Endothelial cell of umbilical vein (primary cell): ENCODE data around the gene ZNF182. TPM values are rescaled to one million over a fixed set of nuclear protein-coding genes. Genes with fewer than 3 reads are reported as not detected.

Experiments used
- BruUV-seq: library from RNA; stranded (reverse); fragments of 400-500 nt; replicated peaks from 2 replicates; lab custom pipeline; 2021; lab: Mats Ljungman, UMichigan
- CTCF ChIA-PET: fragments of 300-600, 350-600 bp; sonication (Branson Sonifier 250); formaldehyde crosslinking; loops from one replicate; lab custom pipeline; 2021; ENCODE audit warnings: antibody characterized with exemption, inconsistent platforms; lab: Charles Lee
- POLR2A ChIA-PET: fragments of 300-600, 350-600 bp; sonication (Branson Sonifier 250); formaldehyde crosslinking; loops from one replicate; lab custom pipeline; 2021; ENCODE audit warnings: antibody characterized with exemption, inconsistent platforms; lab: Charles Lee
- DNase-seq: peaks from one replicate; pipeline ENCODE4 v3.0.0-alpha.2; 2011; ENCODE audit warnings: low read depth, low spot score
- FAIRE-seq: peaks from 2 replicates; lab custom pipeline; 2011; peaks lifted over from hg19 to GRCh38; lab: Jason Lieb, UNC
- H2AFZ ChIP-seq: 2 replicates; pipeline ENCODE4 v1.6.0; 2012; ENCODE audit warnings: low read depth, low read length, control low read depth, inconsistent platforms
- H3K27ac ChIP-seq: 2 replicates; pipeline ENCODE4 v1.5.1; 2011; ENCODE audit warnings: low read depth, mild to moderate bottlenecking, control low read depth, low read length, moderate library complexity; ENCODE audit not compliant: insufficient read depth
- H3K27me3 ChIP-seq, 2 experiments: 2 replicates each; pipeline versions ENCODE4 v1.6.0 to v1.6.1; 2011; ENCODE audit warnings: low read length in 2 of 2, mixed read lengths in 1 of 2; ENCODE audit not compliant: control insufficient read depth in 2 of 2, insufficient read depth in 2 of 2
- H3K36me3 ChIP-seq, 2 experiments: 2 replicates in 1 of 2; 3 replicates in 1 of 2; pipeline ENCODE4 v1.5.1; 2011; ENCODE audit warnings: low read length in 2 of 2, mild to moderate bottlenecking in 1 of 2, moderate library complexity in 1 of 2; ENCODE audit not compliant: control insufficient read depth in 2 of 2, insufficient read depth in 2 of 2; ENCODE audit errors: extremely low read depth in 1 of 2
- H3K4me1 ChIP-seq: 3 replicates; pipeline ENCODE4 v1.5.1; 2011; ENCODE audit warnings: mild to moderate bottlenecking, low read length; ENCODE audit not compliant: control insufficient read depth, insufficient read depth; ENCODE audit errors: extremely low read depth
- H3K4me2 ChIP-seq: 2 replicates; pipeline ENCODE4 v1.6.1; 2011; ENCODE audit warnings: low read length, control low read depth, mixed read lengths; ENCODE audit not compliant: insufficient read depth
- H3K4me3 ChIP-seq, 3 experiments: fragments of 200-600 bp in 1 of 3; sonication (generic), shearing (Covaris generic) in 1 of 3; replicated peaks in 1 of 3; 2 replicates each; pipeline ENCODE4 v1.5.1; 2011 to 2016; ENCODE audit warnings: control low read depth in 3 of 3, low read length in 3 of 3, mild to moderate bottlenecking in 2 of 3, inconsistent platforms in 1 of 3, low read depth in 1 of 3, moderate library complexity in 1 of 3; ENCODE audit not compliant: insufficient read depth in 1 of 3
- H3K79me2 ChIP-seq: 2 replicates; pipeline ENCODE4 v1.6.0; 2012; ENCODE audit warnings: low read length, inconsistent platforms; ENCODE audit not compliant: control insufficient read depth, insufficient read depth
- H3K9ac ChIP-seq: replicated peaks from 2 replicates; pipeline ENCODE3; 2011; ENCODE audit warnings: low read length, control low read depth; ENCODE audit not compliant: insufficient read depth; ENCODE audit errors: extremely low read depth
- H3K9me1 ChIP-seq: replicated peaks from 3 replicates; pipeline ENCODE4 v1.6.0; 2011; ENCODE audit warnings: mild to moderate bottlenecking, low read length; ENCODE audit not compliant: control insufficient read depth, insufficient read depth; ENCODE audit errors: extremely low read depth
- H3K9me3 ChIP-seq: replicated peaks from 2 replicates; pipeline ENCODE4 v1.5.1; 2012; ENCODE audit warnings: low read length, inconsistent platforms; ENCODE audit not compliant: control insufficient read depth, insufficient read depth
- H4K20me1 ChIP-seq: replicated peaks from 2 replicates; pipeline ENCODE3; 2011; ENCODE audit warnings: mild to moderate bottlenecking, low read length; ENCODE audit not compliant: control insufficient read depth, insufficient read depth; ENCODE audit errors: extremely low read depth
- EZH2 ChIP-seq: IDR thresholded peaks from 2 replicates; pipeline ENCODE4 v1.6.1; 2012; ENCODE audit warnings: borderline replicate concordance, low read depth, mild to moderate bottlenecking, moderate library complexity, low read length, inconsistent platforms; ENCODE audit not compliant: severe bottlenecking
- FOS ChIP-seq: IDR thresholded peaks from 2 replicates; pipeline ENCODE4 v1.6.1; 2011; ENCODE audit warnings: mild to moderate bottlenecking, low read length, moderate library complexity, borderline replicate concordance; ENCODE audit not compliant: insufficient read depth
- GATA2 ChIP-seq: IDR thresholded peaks from 2 replicates; pipeline ENCODE4 v1.7.0; 2011; ENCODE audit warnings: low read depth, mild to moderate bottlenecking, moderate library complexity, mixed read lengths, low read length; ENCODE audit not compliant: insufficient read length, insufficient read depth
- JUN ChIP-seq: IDR thresholded peaks from 2 replicates; pipeline ENCODE4 v1.6.1; 2011; ENCODE audit warnings: borderline replicate concordance, low read depth; ENCODE audit not compliant: insufficient read length, insufficient read depth
- MYC ChIP-seq: IDR thresholded peaks from one replicate; pipeline ENCODE4 v1.6.1; 2011; ENCODE audit warnings: mild to moderate bottlenecking, low read depth, low read length
- POLR2A ChIP-seq: IDR thresholded peaks from 2 replicates; pipeline ENCODE4 v1.6.1; 2012; ENCODE audit warnings: low read depth, mild to moderate bottlenecking, control low read depth, low read length
- POLR2AphosphoS5 ChIP-seq: IDR thresholded peaks from 2 replicates; pipeline ENCODE4 v1.6.1; 2012; ENCODE audit warnings: low read depth, mild to moderate bottlenecking, control low read depth, low read length, moderate library complexity; ENCODE audit not compliant: insufficient read depth
- dilution Hi-C: fragments of 300-500 bp; cut with MboI; formaldehyde crosslinking; loops from one replicate; pipeline ENCODE4 v1.15.0; 2019; ENCODE audit warnings: low sequenced_read_pairs; ENCODE audit not compliant: extremely low pct_ligation_motif_present
- intact Hi-C: fragments of 100-400 bp; cut with micrococcal nuclease; formaldehyde crosslinking; loops from one replicate; pipeline ENCODE4 v1.10.0; 2022
- polyA plus RNA-seq, 4 experiments: library from polyadenylated mRNA; depleted of rRNA in 3 of 4; stranded (reverse) in 3 of 4; unstranded in 1 of 4; fragments of >200 nt; gene quantifications; 2 replicates each; pipeline versions ENCODE4 v1.2.1 to v1.2.3, GENCODE V29; 2011 to 2012; ENCODE audit warnings: missing spikeins in 1 of 4
- total RNA-seq: library from RNA; stranded (reverse); gene quantifications from 2 replicates; pipeline ENCODE4 v1.2.3, GENCODE V29; 2021
- TF ChIP-seq, protein P1 (sequence below): IDR thresholded peaks from 2 replicates; pipeline ENCODE4 v1.6.1; 2011; ENCODE audit not compliant: insufficient read depth, insufficient read length
- TF ChIP-seq, protein P2 (sequence below), 2 donors: IDR thresholded peaks; 1 replicate in 1 of 2; 2 replicates in 1 of 2; pipeline ENCODE4 v1.5.1; 2011; ENCODE audit warnings: low read length in 2 of 2, mild to moderate bottlenecking in 2 of 2, moderate library complexity in 2 of 2, control low read depth in 1 of 2, inconsistent platforms in 1 of 2, low read depth in 1 of 2; ENCODE audit not compliant: insufficient read depth in 1 of 2; ENCODE audit errors: extremely low read depth in 1 of 2

The ZNF182 gene
- total and polyA plus RNA-seq, 2 donors (not counting 3 experiments of a cell fraction or from before 2014, with no cell fraction given): 0.90 to 3.9 TPM

DNA sequence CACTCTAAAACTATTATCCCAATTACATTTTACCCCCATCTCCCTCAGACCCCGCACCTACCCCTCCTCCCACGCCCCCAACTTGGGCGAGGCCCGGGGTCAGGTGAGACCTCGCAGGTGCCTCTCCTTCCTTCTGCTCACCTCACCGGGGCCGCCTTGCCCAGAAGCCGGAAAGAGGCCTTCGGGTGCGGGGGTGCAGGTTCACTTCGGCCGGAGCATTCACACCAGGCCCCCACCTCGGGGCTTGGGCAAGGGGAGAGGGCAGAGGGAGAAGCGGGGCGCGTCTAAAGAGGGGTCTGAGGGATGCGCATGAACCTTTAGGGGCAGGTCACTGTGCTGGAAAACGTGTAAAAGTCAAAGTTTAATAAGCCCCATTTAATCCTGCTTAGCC lies 427 bp downstream of the ZNF182 start:
- intact Hi-C loops: no loop called here
- no peaks in the 10 kb centered on the region for H3K9me1 ChIP-seq
- H3K27me3 ChIP-seq: no peaks in the 10 kb centered on the region
- H3K9ac ChIP-seq: peak overlapping the region; percentile 70
- TF ChIP-seq JUN: no peak
- TF ChIP-seq POLR2AphosphoS5: no peak
- no peak for TF ChIP-seq EZH2
- no peak for TF ChIP-seq FOS
- no peak for TF ChIP-seq GATA2
- no peak for TF ChIP-seq MYC
- TF ChIP-seq POLR2A: no peak
- TF ChIP-seq, protein P1, sequence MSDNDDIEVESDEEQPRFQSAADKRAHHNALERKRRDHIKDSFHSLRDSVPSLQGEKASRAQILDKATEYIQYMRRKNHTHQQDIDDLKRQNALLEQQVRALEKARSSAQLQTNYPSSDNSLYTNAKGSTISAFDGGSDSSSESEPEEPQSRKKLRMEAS: no peak
- H3K9me3 ChIP-seq: no peaks in the 10 kb centered on the region
- peak overlapping the region; percentile 43 for H3K27ac ChIP-seq
- H3K36me3 ChIP-seq: no peaks in the 10 kb centered on the region
- peak overlapping the region; percentile 57 for H3K4me2 ChIP-seq
- dilution Hi-C loops: no loop called here
- peak overlapping the region; percentile 41 to 85 (median 76) for H3K4me3 ChIP-seq
- H2AFZ ChIP-seq: peak overlapping the region; percentile 88
- H3K4me1 ChIP-seq: peaks cover 2% of the 10 kb centered on the region
- CTCF ChIA-PET: no interaction called here
- no peak for DNase-seq
- FAIRE-seq: no peak
- H3K79me2 ChIP-seq: no peaks in the 10 kb centered on the region
- POLR2A ChIA-PET: no interaction called here
- BruUV-seq: TSS peak; percentile 20
- no peaks in the 10 kb centered on the region for H4K20me1 ChIP-seq

DNA sequence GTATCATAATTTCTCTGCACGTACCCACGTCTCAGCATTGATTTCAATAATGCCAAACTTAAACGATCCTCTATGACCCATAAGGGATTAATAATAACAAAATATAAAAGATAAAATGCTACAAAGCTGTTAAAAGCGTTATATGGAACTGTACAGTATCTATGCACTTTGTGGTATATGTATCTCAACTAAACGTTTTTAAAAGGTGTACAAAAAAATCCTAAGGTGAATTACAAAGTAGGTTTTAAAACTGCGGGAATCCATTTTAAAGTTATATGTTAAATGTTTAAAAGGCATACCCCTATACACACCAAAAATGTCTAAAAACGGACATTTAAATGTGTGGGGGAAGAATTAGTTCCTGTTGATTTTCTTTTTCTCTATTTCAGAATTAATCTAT lies 860 bp downstream of the ZNF182 start:
- CTCF ChIA-PET: no interaction called here
- Histone ChIP-seq H3K27me3 (no peaks in the 10 kb centered on the region), H3K9me3 (no peaks in the 10 kb centered on the region), H3K9ac (peak overlapping the region; percentile 70), H3K27ac (no peak overlapping the region), H3K9me1 (no peaks in the 10 kb centered on the region), H3K79me2 (no peaks in the 10 kb centered on the region), H3K4me1 (peaks cover 2% of the 10 kb centered on the region), H3K4me3 (peak overlapping the region; percentile 41 to 85 (median 76)), H3K4me2 (peak overlapping the region; percentile 57), H2AFZ (no peak overlapping the region), H3K36me3 (no peaks in the 10 kb centered on the region), H4K20me1 (no peaks in the 10 kb centered on the region)
- FAIRE-seq: no peak
- dilution Hi-C loops: no loop called here
- DNase-seq: no peak
- TF ChIP-seq GATA2 (no peak), POLR2A (no peak), FOS (no peak), MYC (no peak), POLR2AphosphoS5 (no peak), EZH2 (no peak), JUN (no peak)
- TF ChIP-seq, protein P1: no peak
- TF ChIP-seq, protein P2, sequence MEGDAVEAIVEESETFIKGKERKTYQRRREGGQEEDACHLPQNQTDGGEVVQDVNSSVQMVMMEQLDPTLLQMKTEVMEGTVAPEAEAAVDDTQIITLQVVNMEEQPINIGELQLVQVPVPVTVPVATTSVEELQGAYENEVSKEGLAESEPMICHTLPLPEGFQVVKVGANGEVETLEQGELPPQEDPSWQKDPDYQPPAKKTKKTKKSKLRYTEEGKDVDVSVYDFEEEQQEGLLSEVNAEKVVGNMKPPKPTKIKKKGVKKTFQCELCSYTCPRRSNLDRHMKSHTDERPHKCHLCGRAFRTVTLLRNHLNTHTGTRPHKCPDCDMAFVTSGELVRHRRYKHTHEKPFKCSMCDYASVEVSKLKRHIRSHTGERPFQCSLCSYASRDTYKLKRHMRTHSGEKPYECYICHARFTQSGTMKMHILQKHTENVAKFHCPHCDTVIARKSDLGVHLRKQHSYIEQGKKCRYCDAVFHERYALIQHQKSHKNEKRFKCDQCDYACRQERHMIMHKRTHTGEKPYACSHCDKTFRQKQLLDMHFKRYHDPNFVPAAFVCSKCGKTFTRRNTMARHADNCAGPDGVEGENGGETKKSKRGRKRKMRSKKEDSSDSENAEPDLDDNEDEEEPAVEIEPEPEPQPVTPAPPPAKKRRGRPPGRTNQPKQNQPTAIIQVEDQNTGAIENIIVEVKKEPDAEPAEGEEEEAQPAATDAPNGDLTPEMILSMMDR (IDR thresholded peaks at IDR 0.05; ENCODE audit: extremely low read depth in 1 of 2, insufficient read depth in 1 of 2, low read depth in 1 of 2, low read length in 2 of 2): no peak
- POLR2A ChIA-PET: no interaction called here
- no TSS peak for BruUV-seq
- intact Hi-C loops: no loop called here
